KG1 (cell line): Measurements from ENCODE around the gene MYOF.
A peak's percentile ranks its signal among the peaks of the same experiment; 100 is the strongest.
"Not testable (repeated sequence)": the region's sequence is repeated elsewhere in the genome, so short reads cannot be mapped to it uniquely, and the experiment has no call there.

Experiments used
- DNase-seq: peaks from one replicate; lab custom pipeline; 2025; lab: John Stamatoyannopoulos, UW

The MYOF gene

DNA sequence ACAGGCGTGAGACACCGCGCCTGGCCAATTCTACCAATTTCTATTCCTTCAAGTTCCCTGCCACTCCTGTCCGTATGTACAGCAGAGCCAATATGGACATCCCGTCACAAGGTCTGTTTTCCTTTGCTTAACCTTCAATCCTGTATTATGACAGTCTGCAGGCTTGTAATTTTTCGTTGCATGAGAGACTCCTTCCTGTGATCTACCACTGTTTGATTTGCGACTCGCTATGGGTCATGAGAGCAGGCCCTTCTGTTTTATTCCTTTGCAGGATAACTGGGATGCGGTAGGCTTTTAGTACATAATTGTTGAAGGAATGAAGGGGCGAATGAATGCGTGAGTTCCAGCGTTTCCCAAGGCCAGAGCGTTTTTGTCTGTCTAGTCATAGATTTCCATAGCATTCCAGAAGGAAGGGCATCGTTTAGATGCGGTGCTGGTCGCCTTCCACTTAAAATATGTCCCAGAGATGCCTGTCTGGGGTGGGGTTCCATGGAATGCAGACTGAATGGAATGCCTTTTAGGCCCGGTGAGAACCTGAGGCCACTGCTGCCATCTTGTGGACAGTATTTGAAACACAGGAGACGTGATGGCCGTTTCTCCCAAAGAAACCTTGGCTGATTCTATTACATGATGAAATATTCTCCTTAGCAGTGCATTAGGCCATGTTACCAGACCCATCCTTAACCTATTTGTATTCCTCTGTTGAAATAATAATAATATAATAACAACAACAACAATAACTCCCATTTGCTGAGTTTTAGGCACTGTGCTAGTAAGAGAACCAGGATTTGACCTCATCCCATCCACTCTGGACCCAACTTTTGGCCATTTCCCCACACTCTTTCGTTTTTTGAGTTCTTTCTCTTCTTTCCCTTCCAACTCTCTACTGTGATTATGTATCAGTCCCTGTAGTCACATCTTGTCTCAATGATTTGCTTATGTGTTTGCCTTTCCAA is 193.2 kb downstream of the MYOF start:
- DNase-seq, result peak; percentile 45

DNA sequence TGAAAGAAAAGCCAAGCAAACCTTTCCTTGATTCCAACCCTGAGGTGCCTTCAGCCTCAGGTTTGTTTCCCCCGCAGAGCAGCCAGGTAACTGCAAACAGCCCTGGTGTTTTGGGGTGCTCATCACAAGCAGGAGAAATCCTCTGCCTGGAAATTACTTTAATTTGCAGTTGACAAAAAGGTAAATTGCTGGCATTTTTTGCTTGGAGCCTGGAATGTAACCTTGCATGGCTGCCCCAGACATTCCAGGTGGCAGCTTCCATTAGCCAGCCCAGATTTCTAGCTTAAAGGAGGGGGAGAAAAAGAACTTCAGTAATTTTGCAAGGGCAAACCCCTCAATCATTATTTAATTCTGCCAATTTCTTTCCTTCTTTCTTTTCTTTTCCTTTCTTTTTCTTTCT is 194.4 kb downstream of the MYOF start:
- no peak for DNase-seq

DNA sequence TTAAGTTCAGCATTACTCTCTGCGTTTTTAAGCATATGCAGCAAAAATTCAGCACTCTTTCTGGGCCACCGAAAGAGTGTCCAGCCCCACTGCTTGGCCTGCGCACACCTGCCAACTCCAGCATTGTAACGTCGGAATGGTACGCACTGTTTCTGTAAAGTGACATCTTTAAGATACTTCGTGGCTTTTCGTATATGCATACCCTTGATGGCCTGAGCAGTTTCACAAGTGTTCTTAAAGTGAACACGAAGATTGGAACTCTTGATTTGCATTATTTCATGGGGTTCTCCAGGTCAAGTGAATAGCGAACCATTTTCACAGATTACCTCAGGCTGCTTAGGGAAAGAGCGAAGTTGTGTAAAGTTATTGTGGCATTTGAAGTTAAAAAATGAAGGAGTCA is 197.9 kb downstream of the MYOF start:
- not testable (repeated sequence) for DNase-seq

DNA sequence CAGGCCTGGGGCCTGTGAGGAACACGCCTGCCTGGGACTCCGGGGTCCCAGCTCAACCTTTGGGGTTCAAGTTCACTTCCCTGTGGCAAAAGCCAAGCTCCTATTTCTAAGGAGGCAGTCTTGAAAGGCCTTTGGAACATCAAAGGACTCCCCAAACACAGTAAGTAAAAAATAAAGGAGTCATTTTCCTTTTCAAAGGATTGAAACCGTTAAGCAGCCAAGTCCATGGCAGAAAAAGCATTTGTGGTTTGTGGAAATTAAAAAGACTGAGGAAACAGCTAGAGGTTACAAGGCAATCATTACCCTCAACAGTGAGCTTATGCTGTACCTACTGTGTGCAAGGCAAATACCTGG is 200.8 kb downstream of the MYOF start:
- DNase-seq, result no peak

DNA sequence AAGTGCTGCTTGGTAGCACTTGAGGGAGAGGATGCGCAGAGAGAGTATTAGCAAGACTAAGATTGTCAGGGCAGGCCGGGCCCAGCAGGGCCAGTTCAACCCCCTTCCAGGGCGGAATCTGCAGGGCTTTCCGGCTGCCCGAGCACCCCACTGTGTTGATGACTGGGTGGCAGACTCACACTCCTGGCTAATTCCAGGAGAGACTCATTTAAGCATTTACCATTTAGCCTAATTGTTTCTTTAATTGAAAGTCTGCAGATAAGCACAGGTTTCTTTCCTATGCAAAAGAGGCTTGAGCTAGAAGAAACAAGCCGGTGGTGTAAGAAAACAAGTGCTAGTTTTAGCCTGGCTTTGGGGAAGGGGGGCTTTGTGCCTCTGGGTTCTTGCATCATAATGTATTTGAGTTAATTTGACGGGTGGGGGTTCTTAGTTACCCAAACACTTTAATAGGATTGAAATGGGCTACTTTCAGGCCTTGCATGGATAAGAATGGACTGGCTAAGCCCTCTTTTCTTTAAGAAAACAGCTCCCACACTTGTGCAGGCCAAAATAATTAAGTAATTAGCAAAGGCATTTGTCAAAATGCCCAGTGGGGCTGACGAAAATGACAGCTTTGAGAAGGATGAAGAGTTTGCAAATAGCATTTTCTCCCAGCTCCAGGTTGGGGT is 201.3 kb downstream of the MYOF start:
- DNase-seq, result no peak

DNA sequence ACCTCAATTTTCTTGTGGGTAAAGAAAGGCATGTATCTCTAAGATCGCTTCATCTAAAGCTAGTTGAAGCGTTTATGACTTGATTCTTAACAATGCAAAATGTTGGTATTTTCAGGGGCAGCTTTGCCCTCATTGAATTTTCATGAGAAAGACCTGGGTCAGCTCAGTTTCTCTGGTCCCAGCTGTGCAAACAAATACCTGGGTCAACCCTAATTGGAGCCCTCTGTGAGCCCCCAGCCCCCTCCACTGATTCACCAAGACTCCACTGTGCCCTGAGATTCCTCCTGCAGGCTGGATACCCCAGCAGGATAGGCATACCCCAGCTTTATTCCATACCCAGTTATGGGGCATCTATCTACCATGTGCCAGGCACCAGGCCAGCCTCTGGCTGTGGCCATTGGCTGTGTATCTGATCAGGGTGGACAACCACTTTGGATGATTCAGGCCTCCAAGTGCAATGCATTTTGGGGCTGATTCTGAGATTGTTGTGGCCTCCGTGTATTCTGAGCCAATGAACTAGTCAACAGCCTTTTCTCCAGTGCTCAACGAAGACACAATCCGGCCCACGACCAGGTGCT is 201.9 kb downstream of the MYOF start:
- DNase-seq, result no peak

DNA sequence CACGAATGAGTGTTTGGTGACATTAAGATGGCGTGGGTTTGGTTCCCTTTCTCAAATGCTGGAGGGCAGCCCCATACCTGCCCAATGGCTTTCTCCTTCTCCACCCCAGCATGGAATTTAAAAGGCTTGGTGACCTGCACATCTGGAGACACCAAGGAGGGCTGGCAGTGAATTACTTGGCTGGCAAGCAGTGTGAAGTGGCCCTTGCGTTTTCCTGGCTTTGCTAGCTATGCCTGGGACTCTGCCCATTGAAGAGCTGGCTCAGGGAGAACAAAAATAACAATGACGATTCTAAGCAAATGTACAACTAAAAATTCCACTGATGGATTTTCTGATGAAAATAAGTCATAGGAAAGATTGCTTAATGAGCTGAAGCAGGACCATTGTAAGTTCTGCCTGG is 204.8 kb downstream of the MYOF start:
- no peak for DNase-seq

DNA sequence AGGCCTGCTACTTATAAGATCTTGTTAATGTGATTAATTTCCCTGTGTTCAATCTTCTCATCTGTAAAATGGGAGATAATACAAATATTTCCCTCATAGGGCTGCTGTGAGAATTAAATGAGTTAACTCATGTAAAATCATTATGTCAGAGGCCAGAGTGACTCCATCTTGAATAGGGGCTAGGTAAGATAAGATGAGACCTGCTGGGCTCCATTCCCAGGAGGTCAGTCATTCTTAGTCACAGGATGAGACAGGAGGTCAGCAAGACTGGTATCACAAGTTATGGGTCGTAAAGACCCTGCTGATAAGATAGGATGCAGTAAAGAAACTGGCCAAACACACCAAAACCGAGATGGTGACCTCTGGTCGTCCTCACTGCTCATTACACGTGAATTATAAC is 207.7 kb downstream of the MYOF start:
- no peak for DNase-seq

DNA sequence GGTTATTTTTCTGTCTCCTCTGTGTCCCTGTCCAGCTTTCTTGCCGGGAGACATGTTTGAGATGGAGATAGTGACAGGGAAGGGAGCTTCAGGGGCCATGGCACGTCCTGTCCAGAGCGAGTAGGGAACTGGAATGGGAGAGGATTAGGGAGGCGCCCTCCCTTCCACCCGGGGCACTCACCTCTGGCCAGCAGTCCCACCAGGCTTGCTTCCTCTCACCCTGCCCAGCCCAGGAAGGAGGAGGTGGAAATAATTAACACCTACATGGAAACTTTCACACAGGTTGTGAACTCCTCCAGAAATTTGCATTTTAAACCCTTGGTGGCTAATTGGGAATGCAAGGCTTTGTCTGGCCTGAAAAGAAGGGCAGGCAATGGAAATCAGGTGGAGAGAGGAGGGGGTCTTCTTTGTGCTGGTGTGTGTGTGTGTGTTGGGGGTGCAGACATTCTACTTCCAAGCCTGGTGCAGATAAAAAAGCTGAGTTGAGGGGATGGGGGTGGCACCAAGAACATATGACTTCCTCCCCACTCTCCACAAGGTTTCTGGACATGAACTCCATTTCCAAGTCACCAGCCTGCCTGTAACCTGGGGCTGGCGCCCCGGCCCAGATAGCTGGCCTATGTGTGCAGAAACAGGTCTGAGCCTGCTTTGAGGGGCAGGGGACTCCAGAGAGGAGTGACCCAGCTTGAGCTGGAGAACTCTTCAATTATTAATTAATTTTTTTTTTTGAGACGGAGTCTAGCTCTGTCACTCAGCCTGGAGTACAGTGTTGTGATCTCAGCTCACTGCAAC is 209.1 kb downstream of the MYOF start:
- DNase-seq, result no peak

DNA sequence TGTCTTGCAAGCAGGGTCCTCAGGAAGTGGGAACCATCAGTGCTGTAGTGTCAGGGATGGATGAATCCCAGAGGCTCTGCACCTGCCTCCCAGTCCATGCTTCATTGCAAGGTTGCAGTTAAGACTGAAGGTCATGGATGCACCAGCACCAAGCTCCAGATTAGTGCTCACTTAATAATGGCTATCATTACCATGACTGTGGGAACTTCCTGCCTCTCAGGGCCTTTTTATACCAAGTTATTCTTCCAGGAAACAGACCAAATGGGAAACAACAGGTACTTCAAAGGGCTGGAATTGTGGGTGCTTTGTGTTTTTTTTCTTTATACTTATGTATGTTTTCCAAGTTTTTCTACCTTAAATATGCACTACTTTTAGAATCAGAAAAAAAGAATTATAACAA is 210.8 kb downstream of the MYOF start:
- DNase-seq, result no peak

DNA sequence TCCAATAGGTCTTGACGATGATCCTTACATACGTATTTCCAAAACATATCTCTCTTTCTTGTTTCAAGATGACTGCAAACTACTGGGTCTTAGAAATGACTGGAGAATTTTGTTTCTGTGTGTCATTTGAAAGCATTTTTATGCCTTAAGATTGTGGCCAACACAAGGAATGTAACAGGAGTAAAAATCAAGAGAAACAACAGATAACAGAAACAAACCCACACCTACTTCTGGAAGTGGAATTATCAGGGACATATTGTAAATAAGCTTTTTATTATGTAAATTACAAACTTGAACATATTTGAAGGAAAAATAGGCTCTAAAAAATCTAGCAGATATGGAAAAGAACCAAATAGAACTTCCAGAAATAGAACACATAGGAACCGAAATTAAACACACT is 212.9 kb downstream of the MYOF start:
- no peak for DNase-seq

DNA sequence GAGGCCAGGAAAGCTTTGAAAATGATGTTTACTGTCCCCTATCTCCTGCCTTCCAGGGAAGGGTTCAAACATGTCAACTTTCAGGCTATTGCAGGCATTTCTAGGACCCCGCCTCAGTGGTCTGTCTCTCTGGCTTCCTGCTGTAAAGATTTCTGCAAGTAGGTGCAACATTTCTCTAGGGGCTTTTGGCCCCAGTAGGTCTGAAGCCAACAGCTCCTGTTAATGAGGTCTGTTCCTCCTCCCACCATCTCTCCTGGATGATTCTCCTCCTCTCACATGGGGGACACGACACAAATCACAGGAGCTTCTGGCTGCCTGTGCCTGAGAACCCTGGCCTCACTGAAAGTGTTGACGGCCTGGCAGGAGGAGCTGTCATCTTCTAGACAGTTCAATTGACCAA is 214.1 kb downstream of the MYOF start:
- DNase-seq, result no peak

DNA sequence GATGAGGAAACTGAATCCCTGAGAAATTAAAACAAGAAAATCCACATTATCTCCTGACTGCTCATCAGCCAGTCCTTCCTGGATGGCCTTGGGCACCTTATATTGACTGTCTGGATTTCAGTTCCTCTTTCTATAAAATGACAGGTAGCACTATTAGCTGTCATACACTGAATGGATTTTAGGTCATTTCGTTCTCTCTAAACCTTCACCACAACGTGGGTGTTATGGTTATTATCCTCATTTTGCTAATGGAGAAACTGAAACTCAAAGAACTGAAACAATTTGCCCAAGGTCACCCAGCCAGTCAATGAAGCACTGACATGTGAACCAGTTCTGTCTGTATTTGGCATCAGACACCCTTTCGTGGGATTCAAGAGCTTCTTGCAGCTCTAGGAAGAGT is 214.6 kb downstream of the MYOF start:
- no peak for DNase-seq

DNA sequence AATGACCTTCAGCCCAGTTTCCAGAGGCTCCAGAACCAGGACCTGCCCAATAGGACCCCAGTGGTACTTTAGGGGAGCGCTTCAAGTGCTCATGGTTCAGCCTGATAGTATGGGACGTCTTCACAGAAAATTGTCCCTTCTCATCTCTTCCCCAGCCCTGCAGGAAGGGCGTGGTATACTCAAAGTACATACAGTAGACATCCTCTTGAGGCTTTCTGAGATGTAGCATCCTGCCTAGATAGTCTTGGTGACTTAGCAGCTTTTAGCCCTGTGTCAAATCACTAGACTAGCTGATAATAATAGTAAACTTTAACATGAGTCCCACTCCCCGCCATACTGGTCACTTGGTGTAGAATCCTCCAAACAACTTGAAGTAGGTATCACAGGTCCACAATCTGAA is 215.3 kb downstream of the MYOF start:
- DNase-seq, result no peak

DNA sequence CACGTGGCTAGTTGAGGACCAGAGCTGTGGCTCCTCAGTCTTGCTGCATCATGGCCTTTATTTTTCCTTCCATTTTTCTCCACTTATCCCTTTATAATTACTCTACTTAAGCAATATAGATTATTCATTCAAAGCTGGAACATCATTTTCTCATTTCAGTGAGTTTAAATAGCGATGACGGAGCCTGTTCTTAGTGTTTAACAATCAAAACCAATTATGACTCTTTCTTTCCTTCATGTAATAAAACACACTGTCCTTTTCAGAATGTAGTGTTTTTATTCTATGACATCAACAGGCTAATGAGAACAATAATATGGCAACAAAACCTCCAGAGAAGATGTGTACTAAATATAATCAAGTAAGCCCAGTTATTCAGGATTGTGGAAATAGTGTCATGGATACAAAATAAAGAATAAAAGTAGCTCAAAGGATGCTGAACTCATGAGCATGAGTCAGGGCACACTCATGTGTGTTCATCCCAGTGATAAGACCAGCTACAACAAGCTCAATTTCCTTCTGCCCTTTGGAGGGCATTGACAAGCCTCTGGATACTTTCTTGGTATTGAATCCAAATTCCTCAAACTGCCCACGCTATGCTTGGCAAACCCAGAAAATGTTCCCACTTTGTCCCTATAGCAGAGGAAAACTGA is 220.0 kb downstream of the MYOF start:
- DNase-seq, result no peak

DNA sequence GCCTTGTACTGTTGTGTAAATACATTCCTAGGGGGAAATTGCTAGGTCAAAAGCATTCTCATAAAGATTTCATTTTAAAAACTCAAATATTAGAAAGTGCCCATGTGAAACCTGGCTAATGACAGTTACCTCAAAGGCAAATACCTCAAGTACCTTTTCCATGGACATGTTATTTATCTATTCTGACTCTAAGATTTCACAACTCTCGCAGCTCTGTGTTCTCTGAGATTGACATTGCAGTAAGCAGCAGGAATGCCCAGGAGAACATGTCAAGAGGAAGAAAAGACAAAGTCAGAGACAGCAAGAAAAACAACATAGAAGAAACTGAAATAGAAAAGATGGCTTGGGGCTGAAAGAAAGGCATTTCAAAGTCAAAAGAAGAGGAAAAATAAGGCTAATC is 221.0 kb downstream of the MYOF start:
- no peak for DNase-seq

DNA sequence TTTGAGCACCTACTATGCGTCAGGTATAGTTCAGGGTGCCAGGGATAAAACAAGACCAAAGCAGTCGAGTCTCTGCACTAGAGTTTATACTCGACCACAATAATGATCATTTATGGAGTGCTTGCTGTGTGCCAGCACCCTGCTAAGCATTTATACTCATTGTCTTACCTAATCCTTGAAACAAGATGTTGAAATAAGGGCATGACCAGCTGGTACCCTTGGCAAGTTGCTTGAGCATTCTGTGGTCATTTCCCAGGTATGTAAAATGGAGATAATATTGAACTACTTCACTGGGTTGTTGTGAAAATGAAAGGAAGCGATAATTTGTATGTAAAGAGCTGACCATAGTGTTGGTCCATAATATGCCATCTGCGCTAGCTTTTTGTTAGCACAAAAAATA is 223.0 kb downstream of the MYOF start:
- no peak for DNase-seq
